HG03558 (cell line): ENCODE measurements around the gene NUMB.

ENCODE experiments used
- ATAC-seq: cut with Tn5 transposase; IDR thresholded peaks from one replicate; pipeline ENCODE4 v1.9.1; 2021; ENCODE audit warnings: moderate number of reproducible peaks; ENCODE audit not compliant: unreplicated experiment; ENCODE audit errors: extremely low read depth

NUMB gene

DNA sequence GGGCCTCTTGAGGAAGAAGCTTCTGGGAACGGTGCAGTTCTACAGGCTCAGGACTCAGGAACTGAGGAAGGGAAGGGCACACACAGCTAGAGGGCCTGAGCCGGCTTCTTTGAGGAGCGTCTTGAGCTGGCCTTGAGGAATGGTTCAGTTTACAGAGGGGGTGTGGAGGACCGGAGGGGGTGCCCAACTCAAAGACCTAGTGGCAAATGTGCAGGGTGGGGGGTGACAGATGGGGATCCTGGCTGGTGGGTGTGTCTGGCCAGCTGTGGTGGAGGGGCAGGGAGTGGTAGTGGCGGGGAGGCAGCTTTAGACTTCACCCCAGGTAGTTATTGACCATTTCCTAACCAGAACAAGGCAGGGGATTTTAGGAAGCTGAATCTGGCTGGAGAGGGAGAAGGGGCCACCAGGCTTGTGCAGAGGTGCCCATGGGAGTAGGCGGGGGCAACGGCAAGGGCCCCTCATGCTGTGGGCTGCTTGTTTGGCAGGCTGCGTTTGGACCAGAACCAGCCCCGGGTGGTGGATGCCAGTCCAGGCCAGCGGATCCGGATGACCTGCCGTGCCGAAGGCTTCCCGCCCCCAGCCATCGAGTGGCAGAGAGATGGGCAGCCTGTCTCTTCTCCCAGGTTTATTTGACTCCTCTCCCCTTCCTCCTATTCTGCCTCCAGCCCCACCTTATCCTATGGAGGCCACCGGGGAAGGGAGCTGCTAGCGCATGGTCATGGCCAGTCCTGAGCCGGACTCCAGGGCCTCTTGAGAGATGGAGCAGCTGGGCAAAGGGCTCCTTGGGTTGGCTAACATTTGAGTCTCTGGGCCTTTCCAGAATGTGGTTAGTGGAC lies 193.2 kb downstream of the NUMB start:
- ATAC-seq = no peak

DNA sequence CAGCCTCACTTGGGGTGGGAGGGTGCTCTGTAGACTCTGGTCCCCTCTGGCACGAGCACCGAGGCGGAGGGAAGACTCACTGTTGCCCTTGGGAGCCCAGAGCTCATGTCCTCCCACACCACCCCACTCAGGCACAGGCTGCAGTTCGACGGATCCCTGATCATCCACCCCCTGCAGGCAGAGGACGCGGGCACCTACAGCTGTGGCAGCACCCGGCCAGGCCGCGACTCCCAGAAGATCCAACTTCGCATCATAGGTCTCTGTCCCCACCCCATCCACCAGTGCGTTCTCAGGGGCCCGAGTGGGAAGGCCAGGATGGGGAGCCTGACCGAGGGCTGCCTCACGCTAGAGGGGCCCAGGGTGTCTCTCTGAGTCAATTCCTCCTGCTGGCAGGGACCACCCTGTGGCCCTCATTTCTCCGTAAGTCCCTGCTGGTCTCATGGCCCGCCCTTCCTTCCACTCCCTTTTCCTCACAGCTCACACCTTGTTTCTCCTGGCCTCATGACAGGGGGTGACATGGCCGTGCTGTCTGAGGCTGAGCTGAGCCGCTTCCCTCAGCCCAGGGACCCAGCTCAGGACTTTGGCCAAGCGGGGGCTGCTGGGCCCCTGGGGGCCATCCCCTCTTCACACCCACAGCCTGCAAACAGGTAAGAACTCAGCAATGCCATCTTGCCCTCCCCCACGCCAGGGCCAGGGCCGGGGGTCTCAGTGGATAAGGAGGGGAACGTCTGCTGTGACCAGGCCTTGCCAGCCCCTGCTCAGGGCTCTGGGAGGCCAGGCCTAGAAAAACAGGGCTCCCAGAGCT lies 194.1 kb downstream of the NUMB start:
- ATAC-seq = no peak

DNA sequence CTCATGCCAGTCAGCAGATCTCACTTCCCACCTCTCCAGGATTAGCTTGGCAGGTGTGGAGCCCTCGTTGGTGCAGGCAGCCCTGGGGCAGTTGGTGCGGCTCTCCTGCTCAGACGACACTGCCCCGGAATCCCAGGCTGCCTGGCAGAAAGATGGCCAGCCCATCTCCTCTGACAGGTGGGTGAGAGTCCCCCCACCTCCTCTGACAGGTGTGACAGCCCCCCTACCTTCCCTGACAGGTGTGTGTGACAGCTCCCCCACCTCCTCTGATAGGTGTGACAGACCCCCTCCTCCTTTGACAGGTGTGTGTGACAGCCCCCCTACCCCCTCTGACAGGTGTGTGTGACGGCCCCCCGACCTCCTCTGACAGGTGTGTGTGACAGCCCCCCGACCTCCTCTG lies 194.7 kb downstream of the NUMB start:
- ATAC-seq = no peak

DNA sequence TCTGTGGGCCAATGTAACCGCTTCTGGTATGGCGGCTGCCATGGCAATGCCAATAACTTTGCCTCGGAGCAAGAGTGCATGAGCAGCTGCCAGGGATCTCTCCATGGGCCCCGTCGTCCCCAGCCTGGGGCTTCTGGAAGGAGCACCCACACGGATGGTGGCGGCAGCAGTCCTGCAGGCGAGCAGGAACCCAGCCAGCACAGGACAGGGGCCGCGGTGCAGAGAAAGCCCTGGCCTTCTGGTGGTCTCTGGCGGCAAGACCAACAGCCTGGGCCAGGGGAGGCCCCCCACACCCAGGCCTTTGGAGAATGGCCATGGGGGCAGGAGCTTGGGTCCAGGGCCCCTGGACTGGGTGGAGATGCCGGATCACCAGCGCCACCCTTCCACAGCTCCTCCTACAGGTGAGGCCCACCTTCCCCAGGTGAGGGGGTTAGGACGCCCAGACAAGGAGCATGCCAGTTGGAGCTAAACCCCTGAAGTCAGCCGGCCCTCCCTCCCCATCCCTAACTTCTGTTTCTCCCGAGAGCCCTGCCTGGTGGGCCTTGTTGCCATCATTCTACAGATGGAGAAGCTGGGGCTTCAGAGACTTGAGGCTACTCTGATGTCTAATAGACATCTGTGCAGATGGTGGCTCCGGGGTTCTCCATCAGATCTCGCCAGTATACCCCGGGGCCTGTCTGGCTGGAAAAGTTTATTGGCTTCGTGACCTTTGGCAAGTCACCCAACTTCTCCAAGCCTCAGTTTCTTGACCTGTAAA lies 195.7 kb downstream of the NUMB start:
- no peak for ATAC-seq

DNA sequence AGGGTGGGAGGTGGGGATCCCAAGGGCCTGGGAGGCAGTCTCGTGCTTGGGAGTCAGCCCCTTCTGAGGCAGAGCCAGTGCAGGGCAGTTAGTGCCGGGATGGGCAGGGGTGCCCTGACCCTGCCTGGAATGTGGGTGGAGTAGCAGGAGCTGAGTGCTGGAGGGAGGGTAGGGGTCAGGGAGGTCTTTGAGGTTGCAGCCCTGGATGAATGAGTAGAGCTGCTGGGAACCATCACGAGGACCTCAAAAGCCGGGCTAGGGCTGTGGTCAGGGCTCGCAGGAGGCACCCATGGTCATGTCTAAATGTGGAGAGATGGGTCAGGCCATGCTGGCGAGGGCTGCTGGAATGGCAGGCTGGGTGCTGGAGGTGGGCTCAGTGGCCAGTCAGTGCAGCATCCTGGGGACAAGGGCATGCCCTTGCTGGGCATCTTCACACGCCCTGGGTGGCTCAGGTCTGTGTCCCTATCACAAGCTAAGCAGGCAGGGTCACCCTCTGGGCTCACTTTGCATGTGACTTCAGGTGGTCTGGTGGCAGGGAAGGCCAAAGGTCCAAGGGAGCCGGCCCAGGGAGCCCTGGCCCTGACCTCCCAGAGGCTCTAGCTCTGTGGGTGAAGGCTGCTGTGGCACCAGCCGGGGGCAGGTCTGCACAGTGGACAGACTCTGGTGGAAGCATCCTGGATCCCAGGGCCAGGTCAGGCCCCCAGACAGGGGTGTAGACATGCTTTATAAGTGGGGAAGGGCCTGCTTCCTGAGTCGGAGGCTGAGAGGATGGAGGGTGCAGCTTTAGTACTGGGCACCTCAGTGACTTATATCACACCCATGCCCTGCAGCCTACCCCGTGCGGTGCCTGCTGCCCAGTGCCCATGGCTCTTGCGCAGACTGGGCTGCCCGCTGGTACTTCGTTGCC lies 196.6 kb downstream of the NUMB start:
- no peak for ATAC-seq

DNA sequence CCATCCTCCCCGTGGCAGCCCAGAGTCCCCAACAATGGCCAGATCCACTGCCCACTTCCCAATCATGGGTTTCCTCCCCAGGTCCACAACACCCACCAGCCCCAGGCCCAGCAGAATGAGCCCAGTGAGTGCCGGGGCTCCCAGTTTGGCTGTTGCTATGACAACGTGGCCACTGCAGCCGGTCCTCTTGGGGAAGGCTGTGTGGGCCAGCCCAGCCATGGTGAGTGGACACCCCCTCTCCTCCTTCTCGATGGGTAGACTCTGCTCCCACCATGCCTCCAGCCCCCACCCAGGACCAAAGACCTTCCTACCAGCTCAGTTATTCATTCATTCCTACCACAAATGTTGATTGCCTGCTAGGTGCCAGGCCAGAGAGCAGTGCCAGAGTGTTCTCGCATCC lies 197.3 kb downstream of the NUMB start:
- ATAC-seq = no peak

DNA sequence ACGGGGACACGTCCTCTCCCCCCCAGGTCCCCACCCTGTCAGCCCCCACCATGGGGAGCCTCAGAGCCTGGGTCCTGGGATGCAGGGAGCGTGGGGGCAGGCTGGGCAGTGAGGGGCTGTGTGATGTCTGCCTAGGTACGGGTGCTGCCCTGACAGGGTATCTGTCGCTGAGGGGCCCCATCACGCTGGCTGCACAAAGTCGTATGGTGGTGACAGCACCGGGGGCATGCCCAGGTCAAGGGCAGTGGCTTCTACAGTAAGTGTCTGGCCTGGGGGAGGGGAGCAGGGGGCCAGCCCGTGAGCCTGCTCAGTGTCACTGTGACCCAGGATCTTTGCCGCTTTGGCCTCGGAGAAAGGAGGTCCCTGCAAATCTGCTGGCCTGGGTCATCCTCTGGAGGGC lies 197.8 kb downstream of the NUMB start:
- no peak for ATAC-seq

DNA sequence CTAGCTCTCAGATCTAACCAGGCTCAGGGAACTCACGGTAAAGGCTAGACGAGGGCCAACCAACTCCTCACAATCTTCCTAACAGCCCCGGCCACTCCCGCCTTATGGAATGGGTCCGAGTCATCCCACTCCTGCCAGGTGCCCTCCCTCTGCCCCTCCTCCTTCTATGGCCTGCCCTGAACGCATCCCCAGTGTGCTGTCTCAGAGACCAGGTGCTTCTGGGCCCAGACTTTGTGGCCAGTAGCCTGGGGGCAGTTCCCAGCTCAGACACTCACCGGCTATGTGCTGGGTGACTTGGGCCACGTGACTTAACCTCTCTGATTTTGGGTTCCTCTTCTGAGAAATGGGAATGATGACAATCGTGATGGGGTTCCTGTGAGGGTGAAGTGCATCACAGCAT lies 198.5 kb downstream of the NUMB start:
- no peak for ATAC-seq

DNA sequence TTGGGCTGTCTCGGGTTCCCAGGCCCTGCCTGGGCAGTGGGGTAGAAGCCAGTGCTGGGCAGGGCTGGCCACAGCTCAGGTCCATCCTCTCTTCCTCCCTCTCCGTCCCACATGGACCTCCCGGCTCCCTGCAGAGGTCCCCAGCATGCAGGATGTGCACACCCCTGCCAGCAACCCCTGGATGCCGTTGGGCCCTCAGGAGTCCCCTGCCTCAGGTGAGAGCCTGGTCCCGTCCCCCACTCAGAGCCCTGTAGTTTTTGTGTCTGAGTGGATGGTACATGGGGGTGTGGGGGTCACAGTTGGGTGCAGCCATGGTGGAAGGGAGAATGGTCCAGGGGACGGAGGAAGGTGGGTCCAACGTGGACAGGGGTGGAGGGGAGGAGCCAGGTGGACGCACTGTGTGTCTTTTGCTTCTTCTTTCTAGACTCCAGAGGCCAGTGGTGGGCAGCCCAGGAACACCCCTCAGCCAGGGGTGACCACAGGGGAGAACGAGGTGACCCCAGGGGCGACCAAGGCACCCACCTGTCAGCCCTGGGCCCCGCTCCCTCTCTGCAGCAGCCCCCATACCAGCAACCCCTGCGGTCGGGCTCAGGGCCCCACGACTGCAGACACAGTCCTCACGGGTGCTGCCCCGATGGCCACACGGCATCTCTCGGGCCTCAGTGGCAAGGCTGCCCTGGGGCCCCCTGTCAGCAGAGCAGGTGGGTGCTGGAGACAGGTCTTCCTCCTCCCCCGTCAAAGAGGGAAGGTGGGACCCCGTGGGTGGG lies 199.3 kb downstream of the NUMB start:
- ATAC-seq = no peak

DNA sequence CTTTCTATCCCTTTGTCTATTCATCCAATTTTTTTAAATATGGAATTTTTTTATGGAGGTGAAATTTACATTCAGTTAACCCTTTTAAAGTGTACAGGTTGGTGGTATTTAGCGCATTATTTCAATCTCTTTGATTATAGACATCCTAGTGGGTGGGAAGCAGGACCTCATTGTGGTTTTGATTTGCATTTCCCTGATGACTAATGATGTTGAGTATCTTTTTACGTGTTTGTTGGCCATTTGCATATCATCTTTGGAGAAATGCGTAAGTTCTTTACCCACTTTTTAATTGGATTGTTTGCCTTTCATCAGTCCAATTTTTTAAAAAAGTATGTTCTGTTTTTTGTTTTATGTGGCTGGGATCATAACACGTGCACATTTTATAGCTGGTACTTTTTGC lies 200.3 kb downstream of the NUMB start:
- no peak for ATAC-seq

DNA sequence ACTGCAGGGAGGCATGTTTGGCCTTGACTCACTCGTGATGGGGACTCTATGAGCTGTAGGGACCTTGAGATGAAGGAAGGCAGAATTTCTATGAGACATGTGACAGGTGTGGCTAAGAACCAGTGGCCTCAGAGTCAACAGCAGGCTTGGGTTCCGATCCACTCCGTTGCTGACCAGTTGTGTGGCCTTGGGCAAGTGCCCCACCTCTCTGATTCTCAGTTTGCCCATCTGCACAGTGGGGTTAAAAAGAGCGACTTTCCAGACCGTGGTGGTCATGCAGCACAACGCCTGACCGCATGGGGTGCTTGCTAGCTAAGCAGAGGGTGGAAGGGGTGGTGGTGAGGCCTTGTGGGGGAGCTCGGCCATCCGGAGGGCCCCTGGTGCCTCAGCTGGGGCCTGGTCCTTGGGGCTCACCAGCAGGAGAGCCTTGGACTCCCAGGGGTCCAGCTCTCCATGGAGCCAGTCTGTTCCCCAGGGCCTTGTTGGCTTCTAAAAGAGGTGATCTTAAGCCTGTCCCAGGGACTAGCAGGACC lies 202.6 kb downstream of the NUMB start:
- ATAC-seq = no peak

DNA sequence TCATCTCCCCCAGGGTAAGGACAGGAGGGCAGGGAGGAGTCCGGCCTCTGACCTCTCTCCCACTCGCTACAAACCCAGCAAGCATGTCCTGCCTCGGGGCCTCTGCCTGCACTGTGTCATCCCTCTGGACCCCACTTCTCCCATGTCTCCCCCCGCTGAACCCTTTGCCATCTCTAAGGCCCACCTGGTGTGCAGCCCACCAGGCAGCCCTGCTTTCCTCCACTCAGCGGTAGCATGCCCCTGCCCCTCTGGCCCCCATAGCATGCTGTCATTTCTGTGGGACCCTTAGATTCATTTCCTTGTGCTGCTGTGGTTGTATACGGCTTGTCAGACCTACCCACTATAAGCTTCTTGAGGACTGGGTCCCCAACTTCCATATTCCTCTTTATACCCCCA lies 203.3 kb downstream of the NUMB start:
- no peak for ATAC-seq

DNA sequence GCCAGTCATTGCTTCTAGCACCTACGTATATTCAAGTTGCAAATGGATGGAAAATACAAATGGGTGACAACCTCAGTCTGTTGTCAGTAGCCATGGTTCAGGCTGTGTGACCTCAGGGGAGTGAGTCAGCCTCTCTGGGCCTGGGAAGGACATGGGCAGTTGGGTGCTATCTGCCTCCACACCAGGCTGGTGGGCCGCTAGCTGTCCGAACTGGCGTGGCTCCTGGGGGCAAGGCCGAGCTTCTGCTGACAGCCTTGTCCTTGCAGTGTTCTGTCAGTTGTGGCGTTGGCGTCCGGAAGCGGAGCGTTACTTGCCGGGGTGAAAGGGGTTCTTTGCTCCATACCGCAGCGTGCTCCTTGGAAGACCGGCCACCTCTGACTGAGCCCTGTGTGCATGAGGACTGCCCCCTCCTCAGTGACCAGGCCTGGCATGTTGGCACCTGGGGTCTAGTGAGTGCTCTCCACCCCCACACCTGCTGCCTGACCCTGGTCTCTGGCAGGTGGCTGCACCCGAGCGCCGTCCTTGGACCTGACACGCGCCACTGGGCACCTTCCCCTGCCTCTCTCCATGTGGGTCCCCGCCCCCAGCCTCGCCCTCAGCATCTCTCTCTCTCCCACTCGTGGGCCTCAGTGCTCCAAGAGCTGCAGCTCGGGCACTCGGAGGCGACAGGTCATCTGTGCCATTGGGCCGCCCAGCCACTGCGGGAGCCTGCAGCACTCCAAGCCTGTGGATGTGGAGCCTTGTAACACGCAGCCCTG lies 203.9 kb downstream of the NUMB start:
- no peak for ATAC-seq

DNA sequence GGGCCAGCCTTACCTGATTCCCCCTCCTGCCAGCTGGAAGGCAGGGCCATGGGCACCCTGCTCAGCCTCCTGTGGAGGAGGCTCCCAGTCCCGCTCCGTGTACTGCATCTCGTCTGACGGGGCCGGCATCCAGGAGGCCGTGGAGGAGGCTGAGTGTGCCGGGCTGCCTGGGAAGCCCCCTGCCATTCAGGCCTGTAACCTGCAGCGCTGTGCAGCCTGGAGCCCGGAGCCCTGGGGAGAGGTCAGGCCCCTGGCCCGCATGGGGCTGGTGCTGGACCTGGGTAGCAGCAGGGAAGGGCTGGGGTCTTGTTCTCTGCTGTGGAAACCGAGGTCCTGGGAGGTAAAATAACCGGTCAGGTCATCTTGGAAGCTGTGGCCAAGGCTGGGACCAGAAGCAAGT lies 204.6 kb downstream of the NUMB start:
- no peak for ATAC-seq

DNA sequence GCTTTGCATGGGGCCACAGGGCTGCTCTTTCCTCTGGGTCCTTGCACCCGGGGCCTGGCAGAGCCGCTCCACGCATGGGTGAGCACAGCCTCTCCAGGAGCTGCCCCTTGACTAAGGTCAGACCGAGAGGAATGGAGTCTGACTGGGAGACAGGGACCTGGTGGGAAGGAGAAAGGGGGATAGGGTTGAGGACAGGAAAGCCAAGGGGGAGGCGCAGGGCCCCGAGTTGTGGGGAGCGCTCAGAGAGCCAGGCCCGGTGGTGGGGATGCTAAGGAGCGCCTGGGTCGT lies 205.1 kb downstream of the NUMB start:
- no peak for ATAC-seq

DNA sequence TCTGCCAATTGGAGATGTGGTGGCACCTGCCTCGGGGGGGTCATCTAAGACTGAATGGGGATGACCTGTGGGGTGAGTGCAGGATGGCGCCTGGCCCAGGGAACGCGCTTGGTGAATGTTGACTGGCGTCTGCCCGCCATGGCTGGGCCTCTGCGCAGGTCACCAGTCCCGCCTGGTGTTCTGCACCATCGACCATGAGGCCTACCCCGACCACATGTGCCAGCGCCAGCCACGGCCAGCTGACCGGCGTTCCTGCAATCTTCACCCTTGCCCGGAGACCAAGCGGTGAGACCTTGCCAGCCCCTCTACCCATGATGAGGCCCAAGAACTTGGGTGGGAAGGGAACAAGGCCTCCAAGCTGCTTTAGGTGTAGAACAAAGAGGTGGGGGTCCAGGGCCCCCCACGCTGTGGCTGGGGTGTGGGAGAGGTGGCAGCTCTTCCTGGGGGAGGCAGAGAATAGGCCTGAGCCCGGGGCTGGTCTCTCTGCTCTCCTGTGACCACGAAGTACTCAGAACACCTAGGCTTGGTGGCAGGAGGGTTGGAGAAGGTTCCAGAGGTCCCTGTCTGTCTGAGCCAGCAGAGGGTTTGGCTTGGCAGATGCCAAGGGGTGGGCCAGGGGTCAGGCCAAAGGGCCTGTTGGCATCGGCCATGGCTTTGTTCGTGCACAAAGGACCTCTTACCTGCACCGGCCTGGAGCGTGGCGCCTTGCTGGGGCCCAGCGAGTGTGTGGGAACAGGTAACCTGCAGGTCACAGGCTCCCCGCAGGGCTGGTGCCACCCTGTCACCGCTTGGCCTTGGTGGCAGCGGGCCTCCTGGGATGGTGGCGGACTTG lies 205.6 kb downstream of the NUMB start:
- ATAC-seq = no peak

DNA sequence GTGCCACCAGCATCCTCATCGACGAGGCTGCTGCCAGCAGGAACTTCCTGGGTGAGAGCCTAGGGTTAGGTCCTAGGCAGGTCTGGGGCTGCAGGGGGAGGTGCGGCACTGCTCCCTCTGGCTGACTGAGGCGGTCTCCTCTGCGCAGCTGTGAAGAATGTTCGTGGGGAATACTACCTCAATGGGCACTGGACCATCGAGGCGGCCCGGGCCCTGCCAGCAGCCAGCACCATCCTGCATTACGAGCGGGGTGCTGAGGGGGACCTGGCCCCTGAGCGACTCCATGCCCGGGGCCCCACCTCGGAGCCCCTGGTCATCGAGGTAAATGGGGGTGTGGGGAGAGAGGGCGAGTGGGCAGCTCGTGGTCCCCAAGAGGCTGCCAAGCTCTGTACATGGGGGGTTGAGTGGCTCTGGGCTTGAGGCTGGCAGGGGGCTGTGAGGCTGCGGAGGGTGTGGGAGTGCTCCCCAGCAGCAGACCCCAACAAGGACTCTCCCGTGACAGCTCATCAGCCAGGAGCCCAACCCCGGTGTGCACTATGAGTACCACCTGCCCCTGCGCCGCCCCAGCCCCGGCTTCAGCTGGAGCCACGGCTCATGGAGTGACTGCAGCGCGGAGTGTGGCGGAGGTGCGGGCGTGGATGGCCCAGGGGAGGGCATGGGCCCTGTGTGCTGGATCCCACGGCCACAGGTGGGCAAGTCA lies 206.7 kb downstream of the NUMB start:
- ATAC-seq = no peak
